ENCODE data around the gene SPRED1. TPM values are rescaled to one million over a fixed set of nuclear protein-coding genes. Genes with fewer than 3 reads are reported as not detected.

SPRED1 gene
- total and polyA plus RNA-seq, 9 of the 15 experiments (the other 6 are each of a cell fraction or from before 2014, with no cell fraction given): 2.8 to 17.4 (median 7.9) TPM

DNA sequence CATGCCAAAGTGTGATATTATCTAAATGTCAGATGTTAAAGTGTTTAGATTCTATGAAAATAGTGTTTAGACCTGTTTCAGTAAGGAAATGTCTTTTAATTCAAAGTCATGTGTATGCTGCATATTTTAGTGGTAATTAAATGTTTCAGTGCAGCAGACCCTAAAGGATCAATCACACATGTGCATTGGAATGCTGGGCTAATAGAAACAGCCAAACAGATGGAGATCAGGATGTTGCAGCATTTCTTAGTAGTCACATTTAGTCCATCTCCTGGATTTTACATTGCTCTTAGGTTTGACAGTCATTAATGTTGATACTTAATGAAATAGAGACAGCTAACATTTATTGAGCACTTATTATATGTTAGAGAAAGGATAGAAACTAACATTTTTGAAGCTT, 18.5 kb downstream of the SPRED1 start:
- no peaks in the 10 kb centered on the region for H3K9me1 ChIP-seq (ENCODE audit: control insufficient read depth, insufficient read depth, low read length)
- TF ChIP-seq ZBTB1 (CRISPR knock-in tag; IDR thresholded peaks at IDR 0.05; ENCODE audit: borderline replicate concordance, low read depth): no peak
- no peak for TF ChIP-seq NFE2L1 (tag; IDR thresholded peaks at IDR 0.05; ENCODE audit: borderline replicate concordance, low read depth)
- no peak for TF ChIP-seq MAZ (CRISPR knock-in tag; conservative IDR thresholded peaks at IDR 0.05 in 1 of 2, IDR thresholded peaks at IDR 0.05 in 1 of 2)
- TF ChIP-seq CSDE1 (IDR thresholded peaks at IDR 0.05): no peak
- no peak for TF ChIP-seq KLF10 (CRISPR knock-in tag; IDR thresholded peaks at IDR 0.05)
- TF ChIP-seq FOS (IDR thresholded peaks at IDR 0.05; ENCODE audit: extremely low read depth, insufficient read length): no peak
- no peak for TF ChIP-seq PML (IDR thresholded peaks at IDR 0.05; ENCODE audit: low read length)
- TF ChIP-seq, protein P1, sequence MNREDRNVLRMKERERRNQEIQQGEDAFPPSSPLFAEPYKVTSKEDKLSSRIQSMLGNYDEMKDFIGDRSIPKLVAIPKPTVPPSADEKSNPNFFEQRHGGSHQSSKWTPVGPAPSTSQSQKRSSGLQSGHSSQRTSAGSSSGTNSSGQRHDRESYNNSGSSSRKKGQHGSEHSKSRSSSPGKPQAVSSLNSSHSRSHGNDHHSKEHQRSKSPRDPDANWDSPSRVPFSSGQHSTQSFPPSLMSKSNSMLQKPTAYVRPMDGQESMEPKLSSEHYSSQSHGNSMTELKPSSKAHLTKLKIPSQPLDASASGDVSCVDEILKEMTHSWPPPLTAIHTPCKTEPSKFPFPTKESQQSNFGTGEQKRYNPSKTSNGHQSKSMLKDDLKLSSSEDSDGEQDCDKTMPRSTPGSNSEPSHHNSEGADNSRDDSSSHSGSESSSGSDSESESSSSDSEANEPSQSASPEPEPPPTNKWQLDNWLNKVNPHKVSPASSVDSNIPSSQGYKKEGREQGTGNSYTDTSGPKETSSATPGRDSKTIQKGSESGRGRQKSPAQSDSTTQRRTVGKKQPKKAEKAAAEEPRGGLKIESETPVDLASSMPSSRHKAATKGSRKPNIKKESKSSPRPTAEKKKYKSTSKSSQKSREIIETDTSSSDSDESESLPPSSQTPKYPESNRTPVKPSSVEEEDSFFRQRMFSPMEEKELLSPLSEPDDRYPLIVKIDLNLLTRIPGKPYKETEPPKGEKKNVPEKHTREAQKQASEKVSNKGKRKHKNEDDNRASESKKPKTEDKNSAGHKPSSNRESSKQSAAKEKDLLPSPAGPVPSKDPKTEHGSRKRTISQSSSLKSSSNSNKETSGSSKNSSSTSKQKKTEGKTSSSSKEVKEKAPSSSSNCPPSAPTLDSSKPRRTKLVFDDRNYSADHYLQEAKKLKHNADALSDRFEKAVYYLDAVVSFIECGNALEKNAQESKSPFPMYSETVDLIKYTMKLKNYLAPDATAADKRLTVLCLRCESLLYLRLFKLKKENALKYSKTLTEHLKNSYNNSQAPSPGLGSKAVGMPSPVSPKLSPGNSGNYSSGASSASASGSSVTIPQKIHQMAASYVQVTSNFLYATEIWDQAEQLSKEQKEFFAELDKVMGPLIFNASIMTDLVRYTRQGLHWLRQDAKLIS (CRISPR knock-in tag; IDR thresholded peaks at IDR 0.05): no peak
- TF ChIP-seq POLR2AphosphoS2 (IDR thresholded peaks at IDR 0.05; ENCODE audit: low read length): no peak
- TF ChIP-seq OTX1 (CRISPR knock-in tag; IDR thresholded peaks at IDR 0.05): no peak
- no peak for TF ChIP-seq CBX1 (IDR thresholded peaks at IDR 0.05; ENCODE audit: low read depth)
- TF ChIP-seq POLR3G (IDR thresholded peaks at IDR 0.05; ENCODE audit: extremely low read depth, insufficient read length, insufficient replicate concordance): no peak
- no peak for TF ChIP-seq EZH2 (IDR thresholded peaks at IDR 0.05; ENCODE audit: borderline replicate concordance, low read depth, low read length)
- TF ChIP-seq JUN (IDR thresholded peaks at IDR 0.05; ENCODE audit: borderline replicate concordance, low read depth, low read length): no peak
- TF ChIP-seq JUN (CRISPR knock-in tag; IDR thresholded peaks at IDR 0.05; ENCODE audit: borderline replicate concordance): no peak
- no peak for TF ChIP-seq L3MBTL2 (IDR thresholded peaks at IDR 0.05)
- TF ChIP-seq BRCA1 (IDR thresholded peaks at IDR 0.05): no peak
- TF ChIP-seq BRCA1 (CRISPR knock-in tag; IDR thresholded peaks at IDR 0.05): no peak
- TF ChIP-seq, protein P2, sequence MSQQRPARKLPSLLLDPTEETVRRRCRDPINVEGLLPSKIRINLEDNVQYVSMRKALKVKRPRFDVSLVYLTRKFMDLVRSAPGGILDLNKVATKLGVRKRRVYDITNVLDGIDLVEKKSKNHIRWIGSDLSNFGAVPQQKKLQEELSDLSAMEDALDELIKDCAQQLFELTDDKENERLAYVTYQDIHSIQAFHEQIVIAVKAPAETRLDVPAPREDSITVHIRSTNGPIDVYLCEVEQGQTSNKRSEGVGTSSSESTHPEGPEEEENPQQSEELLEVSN (IDR thresholded peaks at IDR 0.05; ENCODE audit: borderline replicate concordance in 1 of 2, extremely low read depth in 1 of 2, insufficient read depth in 1 of 2, insufficient read length in 1 of 2, low read depth in 1 of 2, low read length in 1 of 2, poor library complexity in 1 of 2, severe bottlenecking in 1 of 2): no peak
- no peak for TF ChIP-seq MTA2 (IDR thresholded peaks at IDR 0.05; ENCODE audit: low read depth)
- TF ChIP-seq ZNF274 (IDR thresholded peaks at IDR 0.05; ENCODE audit: borderline replicate concordance, low read depth, low read length): no peak
- TF ChIP-seq ESRRB (CRISPR knock-in tag; IDR thresholded peaks at IDR 0.05; ENCODE audit: borderline replicate concordance): no peak
- H3K4me2 ChIP-seq (ENCODE audit: insufficient read depth, low read length): no peak overlapping the region
- no peak for ATAC-seq
- no peak for DNase-seq (ENCODE audit: extremely low read depth in 1 of 4, low spot score in 3 of 4)
- ChIA-PET CTCF (ENCODE audit: low intra/inter-chr PET ratio) (no interaction called here), POLR2A (no interaction called here)
- in situ Hi-C loops (cut with MboI) (no loop called here), intact Hi-C loops (cut with micrococcal nuclease) (no loop called here)
- H4K20me1 ChIP-seq (replicated peaks; ENCODE audit: control insufficient read depth, insufficient read depth, low read length): no peaks in the 10 kb centered on the region
- BruUV-seq (replicated peaks): no TSS peak
- H3K79me2 ChIP-seq (ENCODE audit: control insufficient read depth, insufficient read depth, low read length): peaks cover 90% of the 10 kb centered on the region
- H3K9ac ChIP-seq (ENCODE audit: insufficient read depth in 1 of 2, low read depth in 2 of 2, low read length in 2 of 2): no peak overlapping the region
- H3K4me3 ChIP-seq: no peak overlapping the region
- H3K27me3 ChIP-seq (ENCODE audit: control insufficient read depth in 2 of 2, insufficient read depth in 2 of 2, low read length in 2 of 2): no peaks in the 10 kb centered on the region
- no peaks in the 10 kb centered on the region for H3K9me3 ChIP-seq (replicated peaks; ENCODE audit: control insufficient read depth, insufficient read depth, low read depth, low read length)
- FAIRE-seq: no peak
- no peak overlapping the region for H2AFZ ChIP-seq (ENCODE audit: low read depth, low read length)
- no peak overlapping the region for H3K27ac ChIP-seq (ENCODE audit: extremely low read depth, low read depth, low read length)
- H3K36me3 ChIP-seq (ENCODE audit: control insufficient read depth, insufficient read depth, low read length): peaks cover 15% of the 10 kb centered on the region; the same call in 1 of the 3 replicates
- H3K4me1 ChIP-seq (replicated peaks in 1 of 2; ENCODE audit: control insufficient read depth in 2 of 2, insufficient read depth in 2 of 2, low read length in 2 of 2): peaks cover 0 to 5% of the 10 kb centered on the region in 2 experiments; a peak in 1 of 5 replicates
